Measurements from ENCODE around the gene LCORL.
"Not testable (repeated sequence)": the region's sequence is repeated elsewhere in the genome, so short reads cannot be mapped to it uniquely, and the experiment has no call there.

Gene LCORL

GRCh38 chr4:18021720-18022571 lies at the start of gene LCORL:
TSS of gene LCORL (minus strand) at chr4:18021755. CDS start at chr4:18021751, 4 bp downstream.
- peak; percentile 96 for DNase-seq

- no peak for DNase-seq
These were observed 48.3 kb upstream of the LCORL start for GRCh38 chr4:18069810-18070209.

- DNase-seq: no peak
These were observed 45.5 kb upstream of the LCORL start for GRCh38 chr4:18067031-18067430.

GRCh38 chr4:18063079-18063478 lies 41.5 kb upstream of the LCORL start:
- DNase-seq: no peak

GRCh38 chr4:18057821-18058533 lies 36.4 kb upstream of the LCORL start:
- no peak for DNase-seq

- no peak for DNase-seq
These were observed 34.5 kb upstream of the LCORL start for GRCh38 chr4:18056030-18056429.

- DNase-seq: no peak
These were observed 30.6 kb upstream of the LCORL start for GRCh38 chr4:18052158-18052557.

- DNase-seq: no peak
These were observed 29.7 kb upstream of the LCORL start for GRCh38 chr4:18051281-18051680.

- DNase-seq: no peak
These were observed 28.9 kb upstream of the LCORL start for GRCh38 chr4:18050448-18050847.

- no peak for DNase-seq
These were observed 27.9 kb upstream of the LCORL start for GRCh38 chr4:18049446-18049845.

- no peak for DNase-seq
These were observed 21.2 kb upstream of the LCORL start for GRCh38 chr4:18042754-18043153.

- no peak for DNase-seq
These were observed 20.5 kb upstream of the LCORL start for GRCh38 chr4:18042012-18042411.

GRCh38 chr4:18041114-18041513 lies 19.6 kb upstream of the LCORL start:
- no peak for DNase-seq

- DNase-seq: no peak
These were observed 17.6 kb upstream of the LCORL start for GRCh38 chr4:18039113-18039512.

- DNase-seq: not testable (repeated sequence)
These were observed 14.8 kb upstream of the LCORL start for GRCh38 chr4:18036369-18036768.

- no peak for DNase-seq
These were observed 12.5 kb upstream of the LCORL start for GRCh38 chr4:18034099-18034498.

- no peak for DNase-seq
These were observed 11.8 kb upstream of the LCORL start for GRCh38 chr4:18033111-18034085.

- no peak for DNase-seq
These were observed 3.7 kb upstream of the LCORL start for GRCh38 chr4:18025288-18025687.

GRCh38 chr4:18022572-18023050 lies 1.1 kb upstream of the LCORL start:
- DNase-seq: no peak

- DNase-seq: no peak
These were observed 160 bp downstream of the LCORL start for GRCh38 chr4:18021470-18021719.

GRCh38 chr4:18020671-18021469 lies 685 bp downstream of the LCORL start:
- DNase-seq: peak; percentile 28

GRCh38 chr4:18020145-18020670 lies 1.3 kb downstream of the LCORL start:
- no peak for DNase-seq

All from NCI-H774 (cell line).